GM21381 (cell line): Measurements from ENCODE around the gene DNASE1L1.

Source experiments
- ATAC-seq: cut with Tn5 transposase; IDR thresholded peaks from one replicate; pipeline ENCODE4 v1.9.1; 2021; ENCODE audit warnings: mild to moderate bottlenecking, moderate library complexity; ENCODE audit not compliant: unreplicated experiment

DNASE1L1 gene

GRCh38 chrX:154384284-154384892, 24.7 kb downstream of the DNASE1L1 start:
- no peak for ATAC-seq

- no peak for ATAC-seq
Measured at GRCh38 chrX:154383359-154384283, 25.4 kb downstream of the DNASE1L1 start.

GRCh38 chrX:154382483-154383069, 26.5 kb downstream of the DNASE1L1 start:
- no peak for ATAC-seq

- no peak for ATAC-seq
Measured at GRCh38 chrX:154381271-154381670, 27.8 kb downstream of the DNASE1L1 start.

- ATAC-seq = no peak
Measured at GRCh38 chrX:154380787-154381186, 28.3 kb downstream of the DNASE1L1 start.

GRCh38 chrX:154380153-154380552, 28.9 kb downstream of the DNASE1L1 start:
- no peak for ATAC-seq

- ATAC-seq = no peak
Measured at GRCh38 chrX:154379569-154379951, 29.5 kb downstream of the DNASE1L1 start.

- peak; percentile 77 for ATAC-seq
Measured at GRCh38 chrX:154378799-154379568, 30.1 kb downstream of the DNASE1L1 start, which contains the start of gene EMD. Gene EMD (plus strand): TSS chrX:154379295. CDS start chrX:154379485, 190 bp downstream.

GRCh38 chrX:154378059-154378798, 30.8 kb downstream of the DNASE1L1 start:
- peak; percentile 1 for ATAC-seq

- ATAC-seq = no peak
Measured at GRCh38 chrX:154376774-154377173, 32.3 kb downstream of the DNASE1L1 start.

GRCh38 chrX:154375156-154375504, 33.9 kb downstream of the DNASE1L1 start:
- no peak for ATAC-seq

GRCh38 chrX:154374313-154375155, 34.5 kb downstream of the DNASE1L1 start, which contains the start of gene FLNA:
Gene FLNA (minus strand): TSS chrX:154374634. CDS start chrX:154371245, 3,389 bp downstream.
- no peak for ATAC-seq

GRCh38 chrX:154373340-154374306, 35.4 kb downstream of the DNASE1L1 start:
- ATAC-seq = no peak

- ATAC-seq = no peak
Measured at GRCh38 chrX:154372612-154373022, 36.4 kb downstream of the DNASE1L1 start.

GRCh38 chrX:154371789-154372300, 37.2 kb downstream of the DNASE1L1 start:
- no peak for ATAC-seq

- peak; percentile 54 for ATAC-seq
Measured at GRCh38 chrX:154371017-154371788, 37.9 kb downstream of the DNASE1L1 start.
